ENCODE data around the gene KLHDC10. TPM values are rescaled to one million over a fixed set of nuclear protein-coding genes. Genes with fewer than 3 reads are reported as not detected.
"Not testable (repeated sequence)": the region's sequence is repeated elsewhere in the genome, so short reads cannot be mapped to it uniquely, and the experiment has no call there.

KLHDC10 gene
- total and polyA plus RNA-seq, 2 experiments from 2014 or later = 3.4 to 18.2 TPM

- Histone ChIP-seq H3K9me2 (ENCODE audit: insufficient read depth) (no peaks in the 10 kb centered on the region), H2AFZ (peak overlapping the region; percentile 100), H3F3A (ENCODE audit: insufficient read depth) (peaks cover 14% of the 10 kb centered on the region), H3K27me3 (replicated peaks; ENCODE audit: insufficient read depth) (no peaks in the 10 kb centered on the region), H3K36me3 (ENCODE audit: low read depth) (no peaks in the 10 kb centered on the region), H3K4me3 (peak overlapping the region; percentile 97), H3K4me2 (ENCODE audit: unreplicated experiment) (peak overlapping the region; percentile 99), H3K27ac (0 out of 2 replicates have a peak overlapping the region, but pooled peaks have one; percentile 47), H4K20me1 (ENCODE audit: insufficient read depth) (no peaks in the 10 kb centered on the region), H3K9ac (peak overlapping the region; percentile 75), H3K9me3 (ENCODE audit: low read depth) (no peaks in the 10 kb centered on the region), H3K79me2 (ENCODE audit: insufficient read depth) (peaks cover 64% of the 10 kb centered on the region), H3K4me1 (ENCODE audit: insufficient read depth) (peaks cover 18% of the 10 kb centered on the region)
- in situ Hi-C loops (cut with MboI) = loop anchor here (25.0 kb wide), 1 partner anchor 690 kb away; no protein-coding TSS in a partner anchor
- 1% methylated on average over 11 of the region's 11 CpGs for WGBS, 2 experiments (ENCODE audit: low coverage in 1 of 2, low lambda C conversion rate in 2 of 2, missing lambda C conversion rate in 2 of 2)
- TF ChIP-seq EZH2phosphoT487 (IDR thresholded peaks at IDR 0.05; ENCODE audit: insufficient read depth, low read depth) = no peak
- TF ChIP-seq EZH2 (IDR thresholded peaks at IDR 0.05; ENCODE audit: insufficient read depth, poor library complexity, severe bottlenecking) = no peak
- peak; percentile 88 for DNase-seq
Measured at GRCh38 chr7:130071701-130072622, 1.6 kb downstream of the KLHDC10 start.

- in situ Hi-C loops (cut with MboI) = no loop called here
- Histone ChIP-seq H3K4me3 (no peak overlapping the region), H3K79me2 (ENCODE audit: insufficient read depth) (peaks cover 99% of the 10 kb centered on the region), H3K9ac (no peak overlapping the region), H3K9me3 (ENCODE audit: low read depth) (no peaks in the 10 kb centered on the region), H3K4me1 (ENCODE audit: insufficient read depth) (peaks cover 5% of the 10 kb centered on the region; the same call in 1 of the 2 replicates), H3K27me3 (replicated peaks; ENCODE audit: insufficient read depth) (no peaks in the 10 kb centered on the region), H3K9me2 (ENCODE audit: insufficient read depth) (0 out of 2 replicates have a peak, but pooled peaks cover 3% of the 10 kb centered on the region), H3K36me3 (ENCODE audit: low read depth) (no peaks in the 10 kb centered on the region), H3K4me2 (ENCODE audit: unreplicated experiment) (no peak overlapping the region), H3F3A (ENCODE audit: insufficient read depth) (0 out of 2 replicates have a peak, but pooled peaks cover 5% of the 10 kb centered on the region), H4K20me1 (ENCODE audit: insufficient read depth) (no peaks in the 10 kb centered on the region), H3K27ac (no peak overlapping the region), H2AFZ (no peak overlapping the region)
- 80 to 85% methylated on average over 3 of the region's 3 CpGs for WGBS, 2 experiments (ENCODE audit: low coverage in 1 of 2, low lambda C conversion rate in 2 of 2, missing lambda C conversion rate in 2 of 2)
- DNase-seq = no peak
- TF ChIP-seq EZH2 (IDR thresholded peaks at IDR 0.05; ENCODE audit: insufficient read depth, poor library complexity, severe bottlenecking) = no peak
Measured at GRCh38 chr7:130079846-130080394, 9.6 kb downstream of the KLHDC10 start.

- 94 to 95% methylated on average over 4 of the region's 4 CpGs for WGBS, 2 experiments (ENCODE audit: low coverage in 1 of 2, low lambda C conversion rate in 2 of 2, missing lambda C conversion rate in 2 of 2)
- DNase-seq; H3K36me3 ChIP-seq (ENCODE audit: low read depth); H4K20me1 ChIP-seq (ENCODE audit: insufficient read depth); H3K27ac ChIP-seq; H3K9me2 ChIP-seq (ENCODE audit: insufficient read depth); H2AFZ ChIP-seq; in situ Hi-C loops (cut with MboI); H3K4me2 ChIP-seq (ENCODE audit: unreplicated experiment); H3K9me3 ChIP-seq (ENCODE audit: low read depth); H3F3A ChIP-seq (ENCODE audit: insufficient read depth); H3K27me3 ChIP-seq (replicated peaks; ENCODE audit: insufficient read depth); H3K4me3 ChIP-seq; H3K4me1 ChIP-seq (ENCODE audit: insufficient read depth); H3K9ac ChIP-seq: not testable (repeated sequence)
- peaks cover 99% of the 10 kb centered on the region for H3K79me2 ChIP-seq (ENCODE audit: insufficient read depth)
Measured at GRCh38 chr7:130083497-130083896, 13.2 kb downstream of the KLHDC10 start.

- Histone ChIP-seq H3K4me3 (no peak overlapping the region), H3K9me2 (ENCODE audit: insufficient read depth) (0 out of 2 replicates have a peak, but pooled peaks cover 3% of the 10 kb centered on the region), H2AFZ (no peak overlapping the region), H3K79me2 (ENCODE audit: insufficient read depth) (peaks cover 99% of the 10 kb centered on the region), H3K27me3 (replicated peaks; ENCODE audit: insufficient read depth) (no peaks in the 10 kb centered on the region), H3K4me2 (ENCODE audit: unreplicated experiment) (no peak overlapping the region), H3K9me3 (ENCODE audit: low read depth) (no peaks in the 10 kb centered on the region), H3K9ac (no peak overlapping the region), H4K20me1 (ENCODE audit: insufficient read depth) (peaks cover 6% of the 10 kb centered on the region; the same call in 1 of the 2 replicates), H3F3A (ENCODE audit: insufficient read depth) (peaks cover 6% of the 10 kb centered on the region; the same call in 1 of the 2 replicates), H3K36me3 (ENCODE audit: low read depth) (no peaks in the 10 kb centered on the region), H3K27ac (no peak overlapping the region), H3K4me1 (ENCODE audit: insufficient read depth) (peaks cover 5% of the 10 kb centered on the region)
- no peak for TF ChIP-seq EZH2phosphoT487 (IDR thresholded peaks at IDR 0.05; ENCODE audit: insufficient read depth, low read depth)
- no peak for TF ChIP-seq EZH2 (IDR thresholded peaks at IDR 0.05; ENCODE audit: insufficient read depth, poor library complexity, severe bottlenecking)
- DNase-seq = no peak
- in situ Hi-C loops (cut with MboI) = no loop called here
- WGBS, 2 experiments (ENCODE audit: low coverage in 1 of 2, low lambda C conversion rate in 2 of 2, missing lambda C conversion rate in 2 of 2) = 93 to 96% methylated on average over 11 of the region's 11 CpGs
Measured at GRCh38 chr7:130084037-130084875, 13.9 kb downstream of the KLHDC10 start.

GRCh38 chr7:130085235-130085634 lies 14.9 kb downstream of the KLHDC10 start:
- WGBS, 2 experiments (ENCODE audit: low coverage in 1 of 2, low lambda C conversion rate in 2 of 2, missing lambda C conversion rate in 2 of 2) = 80% methylated on average over 5 of the region's 5 CpGs
- H3K4me1 ChIP-seq (ENCODE audit: insufficient read depth); in situ Hi-C loops (cut with MboI); H3K9ac ChIP-seq; H3K4me3 ChIP-seq; H4K20me1 ChIP-seq (ENCODE audit: insufficient read depth); H3K4me2 ChIP-seq (ENCODE audit: unreplicated experiment); H3K9me2 ChIP-seq (ENCODE audit: insufficient read depth); DNase-seq; H3K27ac ChIP-seq; H2AFZ ChIP-seq; H3K9me3 ChIP-seq (ENCODE audit: low read depth); H3K36me3 ChIP-seq (ENCODE audit: low read depth); H3F3A ChIP-seq (ENCODE audit: insufficient read depth); H3K27me3 ChIP-seq (replicated peaks; ENCODE audit: insufficient read depth): not testable (repeated sequence)
- H3K79me2 ChIP-seq (ENCODE audit: insufficient read depth) = peaks cover 100% of the 10 kb centered on the region
